Measurements from ENCODE around the gene ZNF93. TPM values are rescaled to one million over a fixed set of nuclear protein-coding genes. Genes with fewer than 3 reads are reported as not detected.
A peak's percentile ranks its signal among the peaks of the same experiment; 100 is the strongest.

The ZNF93 gene
- total RNA-seq, 1 experiment from 2014 or later: 58.1 TPM

GRCh38 chr19:19860756-19861390, 39.9 kb upstream of the ZNF93 start:
- Mint-ChIP-seq H3K4me3 (peak overlapping the region; percentile 83 to 88), H3K4me1 (peaks cover 2 to 7% of the 10 kb centered on the region in 2 experiments; a peak in 2 of 4 replicates), H3K27ac (peak overlapping the region in 2 of 3 experiments; percentile 94; a peak in 3 of 7 replicates), H3K36me3 (ENCODE audit: insufficient read depth in 1 of 3, low read depth in 3 of 3) (peaks cover 16 to 22% (median 20%) of the 10 kb centered on the region in 3 experiments; a peak in 6 of 7 replicates), H3K27me3 (ENCODE audit: low read depth) (no peaks in the 10 kb centered on the region; the same call in 1 of the 2 replicates), H3K9me3 (peaks cover 4 to 54% of the 10 kb centered on the region in 2 experiments)
- WGBS (ENCODE audit: extremely low coverage, insufficient read length, low lambda C conversion rate): no CpG with 5 or more reads among the region's 29 CpGs
- H2AK5ac ChIP-seq (ENCODE audit: insufficient read length, low read length): no peak overlapping the region
- H4K91ac ChIP-seq (ENCODE audit: insufficient read length, low read depth, low read length): no peak overlapping the region
- peak overlapping the region; percentile 13 for H4K5ac ChIP-seq (ENCODE audit: insufficient read length, low read depth, low read length)
- no peak overlapping the region for H2BK5ac ChIP-seq (ENCODE audit: insufficient read length, low read length)
- no peak overlapping the region for H2BK12ac ChIP-seq (ENCODE audit: insufficient read length, low read depth, low read length)
- H3K23me2 ChIP-seq (ENCODE audit: insufficient read length, low read depth, low read length, poor library complexity, severe bottlenecking): no peaks in the 10 kb centered on the region
- no peaks in the 10 kb centered on the region for H3K4me1 ChIP-seq (ENCODE audit: insufficient read depth, low read length)
- H2AFZ ChIP-seq (ENCODE audit: low read length): no peak overlapping the region
- H4K20me1 ChIP-seq (ENCODE audit: control insufficient read depth, insufficient read depth, insufficient read length): no peaks in the 10 kb centered on the region
- peak overlapping the region; percentile 91 for H3K18ac ChIP-seq (ENCODE audit: insufficient read length, low read depth, low read length)
- H3K14ac ChIP-seq (ENCODE audit: insufficient read depth, low read length): peak overlapping the region; percentile 98; the same call in 1 of the 2 replicates
- H2BK120ac ChIP-seq (ENCODE audit: low read depth, low read length, poor library complexity, severe bottlenecking): no peak overlapping the region
- TF ChIP-seq CTCF (conservative IDR thresholded peaks at IDR 0.05): no peak
- peak overlapping the region; percentile 92 for H3K9ac ChIP-seq (ENCODE audit: extremely low read depth, insufficient read length, low read length)
- H3K79me2 ChIP-seq (ENCODE audit: insufficient read depth, low read length): peaks cover 2% of the 10 kb centered on the region; the same call in 1 of the 2 replicates
- no peaks in the 10 kb centered on the region for H3K27me3 ChIP-seq (ENCODE audit: insufficient read depth, low read length)
- no peak overlapping the region for H4K8ac ChIP-seq (replicated peaks; ENCODE audit: insufficient read length, low read depth, low read length)
- no peak overlapping the region for H3K56ac ChIP-seq (ENCODE audit: insufficient read length, low read depth, low read length)
- H2BK15ac ChIP-seq (ENCODE audit: low read depth, low read length): no peak overlapping the region
- no peaks in the 10 kb centered on the region for H3K9me3 ChIP-seq (ENCODE audit: control insufficient read depth, low read depth, low read length)
- no peak overlapping the region for H2BK20ac ChIP-seq (ENCODE audit: low read depth, low read length, poor library complexity, severe bottlenecking)
- H3K4me2 ChIP-seq (ENCODE audit: insufficient read depth, insufficient read length, low read length): peak overlapping the region; percentile 77
- peaks cover 3% of the 10 kb centered on the region for H3K79me1 ChIP-seq (ENCODE audit: insufficient read depth, low read depth, low read length, poor library complexity, severe bottlenecking)
- no peak overlapping the region for H3K27ac ChIP-seq (ENCODE audit: insufficient read length, low read depth, low read length)
- no peak overlapping the region for H3T11ph ChIP-seq (ENCODE audit: low read length)
- peak; percentile 92 for DNase-seq
- no peak overlapping the region for H3K23ac ChIP-seq (ENCODE audit: insufficient read length, low read depth, low read length)
- H3K4ac ChIP-seq (ENCODE audit: low read depth, low read length): no peak overlapping the region

Measured in H9 (cell line).